Stimulated activated CD4-positive, alpha-beta T cell treated with anti-CD3 and anti-CD28 coated beads, Interleukin-15, amount 100 ng/mL, for 48 hours (primary cell): ENCODE results near the gene SSNA1.

ENCODE experiments used
- DNase-seq, 2 donors: peaks; one replicate each; pipeline ENCODE4 v3.0.0-alpha.2; 2020; ENCODE audit warnings: low read depth in 2 of 2

Gene SSNA1

GRCh38 chr9:137199411-137200121 lies 11.1 kb downstream of the SSNA1 start:
- no peak for DNase-seq

- DNase-seq = peak; percentile 95 to 99
These were observed 12.1 kb downstream of the SSNA1 start, which contains the start of gene TPRN for GRCh38 chr9:137200311-137201204. Gene TPRN, minus strand, starts transcription at chr9:137200741. Its CDS starts 30 bp downstream, at chr9:137200711.

- no peak for DNase-seq
These were observed 12.9 kb downstream of the SSNA1 start for GRCh38 chr9:137201205-137201868.

- DNase-seq = no peak
These were observed 14.5 kb downstream of the SSNA1 start for GRCh38 chr9:137202966-137203365.

GRCh38 chr9:137204731-137205125 lies 16.3 kb downstream of the SSNA1 start:
- no peak for DNase-seq

- DNase-seq = peak; percentile 87 to 93
These were observed 16.9 kb downstream of the SSNA1 start, which contains the start of the genes NDOR1 and TMEM203 for GRCh38 chr9:137205126-137206069. Gene NDOR1, plus strand, starts transcription at chr9:137205700. Its CDS starts 78 bp downstream, at chr9:137205778. Gene TMEM203, minus strand, starts transcription at chr9:137205648. Its CDS starts 234 bp downstream, at chr9:137205414.

GRCh38 chr9:137206602-137207001 lies 18.1 kb downstream of the SSNA1 start:
- DNase-seq = no peak

- DNase-seq = no peak
These were observed 23.1 kb downstream of the SSNA1 start for GRCh38 chr9:137211532-137211931.

- no peak for DNase-seq
These were observed 24.0 kb downstream of the SSNA1 start for GRCh38 chr9:137212520-137212919.

GRCh38 chr9:137213160-137214060 lies 24.9 kb downstream of the SSNA1 start:
- DNase-seq = no peak

- DNase-seq = no peak
These were observed 26.1 kb downstream of the SSNA1 start for GRCh38 chr9:137214620-137215019.

GRCh38 chr9:137215196-137215986 lies 26.9 kb downstream of the SSNA1 start:
- DNase-seq = no peak

- no peak for DNase-seq
These were observed 27.9 kb downstream of the SSNA1 start for GRCh38 chr9:137216188-137216965.

GRCh38 chr9:137217276-137218211 lies 29.1 kb downstream of the SSNA1 start:
- no peak for DNase-seq

GRCh38 chr9:137218212-137218753 lies 29.8 kb downstream of the SSNA1 start:
- DNase-seq = no peak

GRCh38 chr9:137218754-137219271 lies 30.3 kb downstream of the SSNA1 start:
- no peak for DNase-seq
